ENCODE results near the gene LTF. TPM values are rescaled to one million over a fixed set of nuclear protein-coding genes. Genes with fewer than 3 reads are reported as not detected.

Gene LTF
- total and polyA plus RNA-seq, 2 of the 13 experiments (the other 11 are each of a cell fraction or from before 2014, with no cell fraction given), result not detected

- TF ChIP-seq FOXO4 (CRISPR knock-in tag; conservative IDR thresholded peaks at IDR 0.05) (no peak), NRL (CRISPR knock-in tag; IDR thresholded peaks at IDR 0.05; ENCODE audit: borderline replicate concordance) (no peak), ZFP41 (CRISPR knock-in tag; IDR thresholded peaks at IDR 0.05; ENCODE audit: borderline replicate concordance) (no peak)
Measured at GRCh38 chr3:46454209-46454595, 10.5 kb downstream of the LTF start (continued).

GRCh38 chr3:46453526-46454208 lies 11.0 kb downstream of the LTF start:
- FAIRE-seq (no peak), ATAC-seq (no peak), DNase-seq (ENCODE audit: low spot score) (no peak)
- ChIA-PET POLR2A (no interaction called here), CTCF (ENCODE audit: low intra/inter-chr PET ratio, low total read pairs) (no interaction called here)
- Histone ChIP-seq H2AFZ (ENCODE audit: low read length) (no peak overlapping the region), H3K9ac (ENCODE audit: insufficient read depth, low read depth, low read length) (no peak overlapping the region), H3K4me3 (replicated peaks in 1 of 3; ENCODE audit: insufficient read depth in 1 of 3, low read depth in 2 of 3, low read length in 3 of 3) (no peak overlapping the region), H3K36me3 (replicated peaks in 1 of 2; ENCODE audit: control insufficient read depth in 1 of 2, insufficient read depth in 2 of 2, low read length in 2 of 2) (no peaks in the 10 kb centered on the region), H3K27me3 (ENCODE audit: control insufficient read depth in 1 of 2, insufficient read depth in 2 of 2, low read length in 2 of 2) (peaks cover 3 to 19% of the 10 kb centered on the region in 2 experiments; a peak in 3 of 5 replicates), H3K4me1 (ENCODE audit: insufficient read depth, low read length) (no peaks in the 10 kb centered on the region), H3K4me2 (ENCODE audit: low read depth, low read length) (no peak overlapping the region), H3K9me3 (ENCODE audit: low read length) (no peaks in the 10 kb centered on the region), H4K20me1 (ENCODE audit: insufficient read depth, low read length) (no peaks in the 10 kb centered on the region), H3K79me2 (ENCODE audit: insufficient read depth, low read length) (no peaks in the 10 kb centered on the region), H3K27ac (ENCODE audit: extremely low read length, insufficient read depth, low read length) (no peak overlapping the region)
- in situ Hi-C loops (cut with HindIII; ENCODE audit: extremely low pct_ligation_motif_present, low pct_unique_long_range_greater_than_20kb) (no loop called here), intact Hi-C loops (cut with micrococcal nuclease; ENCODE audit: unreplicated experiment) (no loop called here)
- BruUV-seq (replicated peaks), result no TSS peak
- TF ChIP-seq BRD4 (CRISPR knock-in tag; IDR thresholded peaks at IDR 0.05) (no peak), ZSCAN29 (CRISPR knock-in tag; conservative IDR thresholded peaks at IDR 0.05) (no peak), ZNF776 (CRISPR knock-in tag; IDR thresholded peaks at IDR 0.05) (no peak), POLR2A (IDR thresholded peaks at IDR 0.05; ENCODE audit: insufficient read depth in 1 of 2, low read depth in 2 of 2, low read length in 2 of 2) (no peak), THAP11 (CRISPR knock-in tag; IDR thresholded peaks at IDR 0.05) (no peak)
- 24% methylated on average over 6 of the region's 7 CpGs for WGBS (ENCODE audit: low lambda C conversion rate)

Data from HepG2 (cell line).